Measurements from ENCODE around the gene CCDC157. TPM values are rescaled to one million over a fixed set of nuclear protein-coding genes. Genes with fewer than 3 reads are reported as not detected.

The CCDC157 gene
- total and polyA plus RNA-seq, 2 of the 4 experiments (the other 2 are of a cell fraction): 0.90 to 2.2 TPM

- H3K4ac ChIP-seq (ENCODE audit: low read depth, low read length): no peak overlapping the region
- H3K14ac ChIP-seq (replicated peaks; ENCODE audit: low read depth, low read length): no peak overlapping the region
- 0 out of 2 replicates have a peak, but pooled peaks cover 5% of the 10 kb centered on the region for H3K9me1 ChIP-seq (ENCODE audit: insufficient read depth, low read length)
- H3K4me2 ChIP-seq (ENCODE audit: low read depth, low read length): no peak overlapping the region
- 87% methylated on average over 3 of the region's 6 CpGs; no CpG with 5 or more reads in 1 of the 2 experiments for WGBS, 2 experiments (ENCODE audit: extremely low coverage in 2 of 2, insufficient read length in 1 of 2)
- H3K56ac ChIP-seq (ENCODE audit: extremely low read depth, insufficient read depth, low read length): no peak overlapping the region
- no peak overlapping the region for H2AK9ac ChIP-seq (replicated peaks; ENCODE audit: low read depth, low read length, poor library complexity)
- H2BK5ac ChIP-seq (ENCODE audit: low read depth, low read length, poor library complexity, severe bottlenecking): no peak overlapping the region
- BruUV-seq (replicated peaks): no TSS peak
- H3K18ac ChIP-seq (ENCODE audit: low read depth, low read length): no peak overlapping the region
- no peak overlapping the region for H3K23ac ChIP-seq (ENCODE audit: low read depth, low read length)
- intact Hi-C loops (cut with micrococcal nuclease) (no loop called here), in situ Hi-C loops (cut with MboI; ENCODE audit: low sequenced_read_pairs) (no loop called here), dilution Hi-C loops (cut with HindIII; ENCODE audit: low sequenced_read_pairs, unreplicated experiment) (no loop called here)
- no peak overlapping the region for H2AK5ac ChIP-seq (ENCODE audit: low read depth, low read length)
- no peak overlapping the region for H2BK20ac ChIP-seq (ENCODE audit: low read depth, low read length)
- no peak overlapping the region for H2BK15ac ChIP-seq (ENCODE audit: low read depth, low read length)
- no peaks in the 10 kb centered on the region for H3K27me3 ChIP-seq (ENCODE audit: control insufficient read depth, insufficient read depth, low read length)
- TF ChIP-seq MAZ (IDR thresholded peaks at IDR 0.05; ENCODE audit: borderline replicate concordance, low read depth, low read length) (no peak), POLR2A (IDR thresholded peaks at IDR 0.05; ENCODE audit: low read depth, low read length) (no peak), MXI1 (IDR thresholded peaks at IDR 0.05; ENCODE audit: borderline replicate concordance, low read depth, low read length) (no peak), MAFK (IDR thresholded peaks at IDR 0.05; ENCODE audit: low read depth, low read length) (no peak), BHLHE40 (IDR thresholded peaks at IDR 0.05; ENCODE audit: low read depth, low read length) (no peak), RFX5 (IDR thresholded peaks at IDR 0.05; ENCODE audit: low read depth, low read length) (no peak), CEBPB (IDR thresholded peaks at IDR 0.05; ENCODE audit: low read depth, low read length) (no peak), RCOR1 (IDR thresholded peaks at IDR 0.05; ENCODE audit: insufficient replicate concordance, low read length) (no peak), FOS (IDR thresholded peaks at IDR 0.05; ENCODE audit: low read depth, low read length) (no peak), CHD1 (IDR thresholded peaks at IDR 0.05; ENCODE audit: low read depth, low read length) (no peak), NFE2L2 (IDR thresholded peaks at IDR 0.05; ENCODE audit: low read depth, low read length) (no peak), RAD21 (IDR thresholded peaks at IDR 0.05; ENCODE audit: low read length) (no peak)
- TF ChIP-seq, protein P1, sequence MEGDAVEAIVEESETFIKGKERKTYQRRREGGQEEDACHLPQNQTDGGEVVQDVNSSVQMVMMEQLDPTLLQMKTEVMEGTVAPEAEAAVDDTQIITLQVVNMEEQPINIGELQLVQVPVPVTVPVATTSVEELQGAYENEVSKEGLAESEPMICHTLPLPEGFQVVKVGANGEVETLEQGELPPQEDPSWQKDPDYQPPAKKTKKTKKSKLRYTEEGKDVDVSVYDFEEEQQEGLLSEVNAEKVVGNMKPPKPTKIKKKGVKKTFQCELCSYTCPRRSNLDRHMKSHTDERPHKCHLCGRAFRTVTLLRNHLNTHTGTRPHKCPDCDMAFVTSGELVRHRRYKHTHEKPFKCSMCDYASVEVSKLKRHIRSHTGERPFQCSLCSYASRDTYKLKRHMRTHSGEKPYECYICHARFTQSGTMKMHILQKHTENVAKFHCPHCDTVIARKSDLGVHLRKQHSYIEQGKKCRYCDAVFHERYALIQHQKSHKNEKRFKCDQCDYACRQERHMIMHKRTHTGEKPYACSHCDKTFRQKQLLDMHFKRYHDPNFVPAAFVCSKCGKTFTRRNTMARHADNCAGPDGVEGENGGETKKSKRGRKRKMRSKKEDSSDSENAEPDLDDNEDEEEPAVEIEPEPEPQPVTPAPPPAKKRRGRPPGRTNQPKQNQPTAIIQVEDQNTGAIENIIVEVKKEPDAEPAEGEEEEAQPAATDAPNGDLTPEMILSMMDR (conservative IDR thresholded peaks at IDR 0.05; ENCODE audit: low read depth, low read length): no peak
- H3K4me1 ChIP-seq (ENCODE audit: control insufficient read depth, insufficient read depth, low read length): peaks cover 5% of the 10 kb centered on the region
- no peak overlapping the region for H2AFZ ChIP-seq (replicated peaks; ENCODE audit: low read length, poor library complexity)
- H3K4me3 ChIP-seq (ENCODE audit: insufficient read depth, low read depth, low read length): no peak overlapping the region
- no peaks in the 10 kb centered on the region for H3K9me3 ChIP-seq (ENCODE audit: control insufficient read depth, insufficient read depth, low read length)
- ATAC-seq (ENCODE audit: low read depth) (no peak), DNase-seq (no peak)
- H3K27ac ChIP-seq (ENCODE audit: insufficient read depth, low read length): no peak overlapping the region
- ChIA-PET CTCF (no interaction called here), POLR2A (ENCODE audit: unreplicated experiment) (no interaction called here)
- no peak overlapping the region for H4K8ac ChIP-seq (ENCODE audit: low read depth in 2 of 2, low read length in 2 of 2)
- no peak overlapping the region for H4K5ac ChIP-seq (ENCODE audit: low read depth, low read length)
- peaks cover 23% of the 10 kb centered on the region for H3K36me3 ChIP-seq (ENCODE audit: control insufficient read depth, insufficient read depth, low read length)
- H3K79me1 ChIP-seq (ENCODE audit: low read depth in 1 of 2, low read length in 2 of 2): peaks cover 23 to 45% of the 10 kb centered on the region in 2 experiments
- no peak overlapping the region for H2BK120ac ChIP-seq (ENCODE audit: low read depth, low read length)
- no peak overlapping the region for H4K91ac ChIP-seq (ENCODE audit: insufficient read depth, low read depth, low read length)
- peaks cover 5% of the 10 kb centered on the region; the same call in 1 of the 2 replicates for H4K20me1 ChIP-seq (ENCODE audit: insufficient read depth, low read length)
- no peak overlapping the region for H3K9ac ChIP-seq (ENCODE audit: low read depth, low read length)
These were observed 47.5 kb downstream of the CCDC157 start for GRCh38 chr22:30404307-30404706.

All from IMR-90 (cell line).